ENCODE results near the gene ENOX1. TPM values are rescaled to one million over a fixed set of nuclear protein-coding genes. Genes with fewer than 3 reads are reported as not detected.
A peak's percentile ranks its signal among the peaks of the same experiment; 100 is the strongest.
"Not testable (repeated sequence)": the region's sequence is repeated elsewhere in the genome, so short reads cannot be mapped to it uniquely, and the experiment has no call there.

ENOX1 gene
- total RNA-seq (2014; rRNA removed; shearing (Covaris generic); ENCODE audit: low replicate concordance), result not detected in 2 replicates

- DNase-seq (ENCODE audit: low read depth), result peak; percentile 45
These were observed at the start of gene ENOX1 for GRCh38 chr13:43786766-43787517. TSS of gene ENOX1 (minus strand) at chr13:43786972.

GRCh38 chr13:43835701-43836100 is 48.9 kb upstream of the ENOX1 start:
- in situ Hi-C loops (cut with HindIII; ENCODE audit: low pct_unique_long_range_greater_than_20kb, low sequenced_read_pairs), result no loop called here
- no peak for DNase-seq (ENCODE audit: low read depth)

More at GRCh38 chr13:43786766-43787517, at the start of gene ENOX1:
- in situ Hi-C loops (cut with HindIII; ENCODE audit: low pct_unique_long_range_greater_than_20kb, low sequenced_read_pairs), result no loop called here

- in situ Hi-C loops (cut with HindIII; ENCODE audit: low pct_unique_long_range_greater_than_20kb, low sequenced_read_pairs), result no loop called here
- no peak for DNase-seq (ENCODE audit: low read depth)
These were observed 44.3 kb upstream of the ENOX1 start for GRCh38 chr13:43831088-43831487.

GRCh38 chr13:43830497-43830881 is 43.7 kb upstream of the ENOX1 start:
- in situ Hi-C loops (cut with HindIII; ENCODE audit: low pct_unique_long_range_greater_than_20kb, low sequenced_read_pairs), result no loop called here
- DNase-seq (ENCODE audit: low read depth), result no peak

- in situ Hi-C loops (cut with HindIII; ENCODE audit: low pct_unique_long_range_greater_than_20kb, low sequenced_read_pairs); DNase-seq (ENCODE audit: low read depth): not testable (repeated sequence)
These were observed 37.9 kb upstream of the ENOX1 start for GRCh38 chr13:43824656-43825055.

GRCh38 chr13:43822969-43823368 is 36.2 kb upstream of the ENOX1 start:
- no peak for DNase-seq (ENCODE audit: low read depth)
- in situ Hi-C loops (cut with HindIII; ENCODE audit: low pct_unique_long_range_greater_than_20kb, low sequenced_read_pairs), result no loop called here

- DNase-seq (ENCODE audit: low read depth), result no peak
- in situ Hi-C loops (cut with HindIII; ENCODE audit: low pct_unique_long_range_greater_than_20kb, low sequenced_read_pairs), result no loop called here
These were observed 29.7 kb upstream of the ENOX1 start for GRCh38 chr13:43816401-43816889.

- in situ Hi-C loops (cut with HindIII; ENCODE audit: low pct_unique_long_range_greater_than_20kb, low sequenced_read_pairs), result no loop called here
- DNase-seq (ENCODE audit: low read depth), result no peak
These were observed 28.4 kb upstream of the ENOX1 start for GRCh38 chr13:43815204-43815603.

- in situ Hi-C loops (cut with HindIII; ENCODE audit: low pct_unique_long_range_greater_than_20kb, low sequenced_read_pairs), result no loop called here
- no peak for DNase-seq (ENCODE audit: low read depth)
These were observed 21.9 kb upstream of the ENOX1 start for GRCh38 chr13:43808676-43809075.

GRCh38 chr13:43805681-43806128 is 18.9 kb upstream of the ENOX1 start:
- DNase-seq (ENCODE audit: low read depth), result peak; percentile 46
- in situ Hi-C loops (cut with HindIII; ENCODE audit: low pct_unique_long_range_greater_than_20kb, low sequenced_read_pairs), result no loop called here

- in situ Hi-C loops (cut with HindIII; ENCODE audit: low pct_unique_long_range_greater_than_20kb, low sequenced_read_pairs), result no loop called here
- DNase-seq (ENCODE audit: low read depth), result peak; percentile 72
These were observed 18.3 kb upstream of the ENOX1 start for GRCh38 chr13:43805071-43805468.

- in situ Hi-C loops (cut with HindIII; ENCODE audit: low pct_unique_long_range_greater_than_20kb, low sequenced_read_pairs), result no loop called here
- peak; percentile 13 for DNase-seq (ENCODE audit: low read depth)
These were observed 17.8 kb upstream of the ENOX1 start for GRCh38 chr13:43804461-43805070.

GRCh38 chr13:43802511-43802910 is 15.7 kb upstream of the ENOX1 start:
- DNase-seq (ENCODE audit: low read depth), result no peak
- in situ Hi-C loops (cut with HindIII; ENCODE audit: low pct_unique_long_range_greater_than_20kb, low sequenced_read_pairs), result no loop called here

- no peak for DNase-seq (ENCODE audit: low read depth)
- in situ Hi-C loops (cut with HindIII; ENCODE audit: low pct_unique_long_range_greater_than_20kb, low sequenced_read_pairs), result no loop called here
These were observed 14.1 kb upstream of the ENOX1 start for GRCh38 chr13:43800828-43801227.

GRCh38 chr13:43799191-43799590 is 12.4 kb upstream of the ENOX1 start:
- in situ Hi-C loops (cut with HindIII; ENCODE audit: low pct_unique_long_range_greater_than_20kb, low sequenced_read_pairs), result no loop called here
- no peak for DNase-seq (ENCODE audit: low read depth)

- in situ Hi-C loops (cut with HindIII; ENCODE audit: low pct_unique_long_range_greater_than_20kb, low sequenced_read_pairs), result no loop called here
These were observed 11.1 kb upstream of the ENOX1 start for GRCh38 chr13:43797869-43798268.

GRCh38 chr13:43797159-43797558 is 10.4 kb upstream of the ENOX1 start:
- in situ Hi-C loops (cut with HindIII; ENCODE audit: low pct_unique_long_range_greater_than_20kb, low sequenced_read_pairs), result no loop called here
- DNase-seq (ENCODE audit: low read depth), result no peak

More at GRCh38 chr13:43797869-43798268, 11.1 kb upstream of the ENOX1 start:
- no peak for DNase-seq (ENCODE audit: low read depth)

- no peak for DNase-seq (ENCODE audit: low read depth)
- in situ Hi-C loops (cut with HindIII; ENCODE audit: low pct_unique_long_range_greater_than_20kb, low sequenced_read_pairs), result no loop called here
These were observed 7.6 kb upstream of the ENOX1 start for GRCh38 chr13:43794416-43794815.

- in situ Hi-C loops (cut with HindIII; ENCODE audit: low pct_unique_long_range_greater_than_20kb, low sequenced_read_pairs), result no loop called here
- no peak for DNase-seq (ENCODE audit: low read depth)
These were observed 5.5 kb upstream of the ENOX1 start for GRCh38 chr13:43792076-43792881.
